HUDEP-2 (cell line): ENCODE results near the gene MRTFB.
"Not testable (repeated sequence)": the region's sequence is repeated elsewhere in the genome, so short reads cannot be mapped to it uniquely, and the experiment has no call there.

Experiments used
- DNase-seq, 76 experiments: peaks; one replicate each; lab custom pipeline; 2025; ENCODE audit not compliant: unreplicated experiment in 76 of 76; lab: John Stamatoyannopoulos, UW

MRTFB gene

GRCh38 chr16:14182999-14183398 is 111.9 kb downstream of the MRTFB start:
- DNase-seq = no peak

GRCh38 chr16:14183962-14184361 is 112.8 kb downstream of the MRTFB start:
- DNase-seq = not testable (repeated sequence)

GRCh38 chr16:14186007-14186794 is 115.1 kb downstream of the MRTFB start:
- no peak for DNase-seq

GRCh38 chr16:14186795-14187221 is 115.7 kb downstream of the MRTFB start:
- no peak for DNase-seq

- DNase-seq = no peak
Measured at GRCh38 chr16:14187517-14188338, 116.6 kb downstream of the MRTFB start.

GRCh38 chr16:14193316-14193871 is 122.3 kb downstream of the MRTFB start:
- DNase-seq = no peak

GRCh38 chr16:14194721-14195120 is 123.6 kb downstream of the MRTFB start:
- no peak for DNase-seq

GRCh38 chr16:14196011-14196410 is 124.9 kb downstream of the MRTFB start:
- DNase-seq = no peak

GRCh38 chr16:14196539-14196938 is 125.4 kb downstream of the MRTFB start:
- no peak for DNase-seq

GRCh38 chr16:14198012-14198411 is 126.9 kb downstream of the MRTFB start:
- DNase-seq = no peak

- DNase-seq = no peak
Measured at GRCh38 chr16:14198572-14198971, 127.5 kb downstream of the MRTFB start.

- DNase-seq = no peak
Measured at GRCh38 chr16:14199199-14199598, 128.1 kb downstream of the MRTFB start.

- no peak for DNase-seq
Measured at GRCh38 chr16:14199624-14200023, 128.5 kb downstream of the MRTFB start.

GRCh38 chr16:14202095-14202494 is 131.0 kb downstream of the MRTFB start:
- no peak for DNase-seq

- peak in 1 of 76 experiments; percentile 5 for DNase-seq
Measured at GRCh38 chr16:14202697-14203096, 131.6 kb downstream of the MRTFB start.

- DNase-seq = no peak
Measured at GRCh38 chr16:14203166-14203565, 132.0 kb downstream of the MRTFB start.

GRCh38 chr16:14205666-14206065 is 134.5 kb downstream of the MRTFB start:
- no peak for DNase-seq

- DNase-seq = no peak
Measured at GRCh38 chr16:14211856-14212543, 140.9 kb downstream of the MRTFB start.

- DNase-seq = no peak
Measured at GRCh38 chr16:14215941-14216340, 144.8 kb downstream of the MRTFB start.

- DNase-seq = no peak
Measured at GRCh38 chr16:14219983-14220382, 148.9 kb downstream of the MRTFB start.

GRCh38 chr16:14223632-14224031 is 152.5 kb downstream of the MRTFB start:
- DNase-seq = no peak
